Neural progenitor cell (in vitro differentiated cells): Measurements from ENCODE around the gene STK39. TPM values are rescaled to one million over a fixed set of nuclear protein-coding genes. Genes with fewer than 3 reads are reported as not detected.

Source experiments
- DNase-seq: peaks from one replicate; pipeline ENCODE4 v3.0.0-alpha.2; 2016; ENCODE audit warnings: low spot score
- H2AFZ ChIP-seq: fragments of 200-600 bp; sonication (generic); replicated peaks from 2 replicates; pipeline ENCODE4 v1.6.1; 2016; ENCODE audit warnings: antibody characterized with exemption
- H3F3A ChIP-seq: fragments of 200-600 bp; sonication (generic); 2 replicates; pipeline ENCODE4 v1.6.1; 2016; ENCODE audit warnings: antibody characterized with exemption, low read depth
- H3K27ac ChIP-seq: fragments of 200-600 bp; sonication (generic); 2 replicates; pipeline ENCODE4 v1.5.1; 2016; ENCODE audit warnings: mild to moderate bottlenecking
- H3K27me3 ChIP-seq: fragments of 200-600 bp; sonication (generic); 2 replicates; pipeline ENCODE4 v1.6.1; 2016; ENCODE audit warnings: mild to moderate bottlenecking, moderate library complexity
- H3K36me3 ChIP-seq: fragments of 200-600 bp; sonication (generic); 2 replicates; pipeline ENCODE4 v1.5.1; 2016
- H3K4me1 ChIP-seq: fragments of 200-600 bp; sonication (generic); 2 replicates; pipeline ENCODE4 v1.6.1; 2016; ENCODE audit warnings: mixed run types
- H3K4me2 ChIP-seq: fragments of 200-600 bp; sonication (generic); 2 replicates; pipeline ENCODE4 v1.6.1; 2016
- H3K4me3 ChIP-seq: fragments of 200-600 bp; sonication (generic); 2 replicates; pipeline ENCODE4 v1.5.1; 2016
- H3K79me2 ChIP-seq: fragments of 200-600 bp; sonication (generic); 2 replicates; pipeline ENCODE4 v1.6.1; 2016; ENCODE audit warnings: low read depth
- H3K9ac ChIP-seq: fragments of 200-600 bp; sonication (generic); 2 replicates; pipeline ENCODE4 v1.6.1; 2016
- H3K9me3 ChIP-seq: fragments of 200-600 bp; sonication (generic); 2 replicates; pipeline ENCODE4 v1.5.1; 2016; ENCODE audit warnings: low read depth
- H4K20me1 ChIP-seq: fragments of 200-600 bp; sonication (generic); 2 replicates; pipeline ENCODE4 v1.6.1; 2016; ENCODE audit warnings: low read depth
- H3K27ac Mint-ChIP-seq: 3 replicates; pipeline ENCODE4 v1.8.0; 2021; ENCODE audit warnings: mixed read lengths
- H3K27me3 Mint-ChIP-seq: 2 replicates; pipeline ENCODE4 v1.8.0; 2022; ENCODE audit warnings: low read depth, mild to moderate bottlenecking, inconsistent platforms, moderate library complexity, mixed read lengths; ENCODE audit not compliant: insufficient read depth
- H3K36me3 Mint-ChIP-seq: 3 replicates; pipeline ENCODE4 v1.8.0; 2021; ENCODE audit warnings: mixed read lengths
- H3K4me1 Mint-ChIP-seq: 3 replicates; pipeline ENCODE4 v1.8.0; 2021; ENCODE audit warnings: mixed read lengths
- H3K4me3 Mint-ChIP-seq: 3 replicates; pipeline ENCODE4 v1.8.0; 2021; ENCODE audit warnings: mild to moderate bottlenecking, moderate library complexity, mixed read lengths
- H3K9me3 Mint-ChIP-seq: 3 replicates; pipeline ENCODE4 v1.8.0; 2020; ENCODE audit warnings: mixed read lengths
- CTCF ChIP-seq: fragments of 200-600 bp; sonication (generic); IDR thresholded peaks from 2 replicates; pipeline ENCODE4 v1.5.1; 2017; ENCODE audit warnings: antibody characterized with exemption, mild to moderate bottlenecking
- EZH2 ChIP-seq: fragments of 200-600 bp; sonication (generic); IDR thresholded peaks from 2 replicates; pipeline ENCODE4 v1.6.1; 2017; ENCODE audit warnings: antibody characterized with exemption, mild to moderate bottlenecking, moderate library complexity
- EZH2phosphoT487 ChIP-seq: fragments of 200-600 bp; sonication (generic); IDR thresholded peaks from 2 replicates; pipeline ENCODE4 v1.6.1; 2017; ENCODE audit warnings: antibody characterized with exemption
- total RNA-seq: library from RNA; depleted of rRNA; stranded (reverse); fragments of >200 nt; gene quantifications from 2 replicates; pipeline ENCODE4 v1.2.3, GENCODE V29; 2015; ENCODE audit warnings: low replicate concordance

The STK39 gene
- total RNA-seq, 1 donor from 2014 or later, result 23.8 TPM

GRCh38 chr2:168189835-168190569, 57.4 kb downstream of the STK39 start:
- Histone ChIP-seq H2AFZ (no peak overlapping the region), H3K4me3 (no peak overlapping the region), H3K9ac (no peak overlapping the region), H3K27ac (no peak overlapping the region), H3K4me1 (peaks cover 73% of the 10 kb centered on the region), H4K20me1 (peaks cover 8% of the 10 kb centered on the region), H3K27me3 (no peaks in the 10 kb centered on the region), H3K4me2 (peak overlapping the region; percentile 18), H3K79me2 (no peaks in the 10 kb centered on the region), H3F3A (peaks cover 40% of the 10 kb centered on the region), H3K36me3 (no peaks in the 10 kb centered on the region), H3K9me3 (no peaks in the 10 kb centered on the region)
- DNase-seq, result no peak
- peaks cover 48% of the 10 kb centered on the region for H3K4me1 Mint-ChIP-seq
- no peak overlapping the region for H3K4me3 Mint-ChIP-seq
- peak overlapping the region; percentile 30 for H3K27ac Mint-ChIP-seq
- H3K36me3 Mint-ChIP-seq, result no peaks in the 10 kb centered on the region
- H3K9me3 Mint-ChIP-seq, result no peaks in the 10 kb centered on the region
- no peak for TF ChIP-seq EZH2phosphoT487
- TF ChIP-seq CTCF, result no peak
- no peak for TF ChIP-seq EZH2
- peaks cover 4% of the 10 kb centered on the region for H3K27me3 Mint-ChIP-seq

DNA sequence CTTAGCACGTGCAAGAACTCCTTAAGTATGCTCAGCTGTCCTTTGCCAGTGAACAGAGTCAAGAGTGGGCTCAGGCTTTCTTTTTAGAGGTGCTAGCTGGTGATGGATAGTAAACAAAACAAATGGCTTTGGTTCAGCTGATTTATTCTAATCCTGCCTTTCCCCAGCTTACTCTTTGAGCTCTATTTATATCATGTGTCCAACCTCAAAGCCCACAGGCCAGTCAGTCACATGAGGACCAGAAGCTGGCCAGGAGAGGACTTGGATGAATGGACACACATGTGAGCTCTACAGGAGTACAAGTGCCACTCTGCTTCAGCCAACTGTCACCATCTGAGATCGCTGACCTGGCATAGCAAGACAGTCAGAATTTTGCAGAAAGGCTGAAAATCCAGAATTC, 59.4 kb downstream of the STK39 start:
- Mint-ChIP-seq H3K27me3 (peaks cover 4% of the 10 kb centered on the region), H3K36me3 (no peaks in the 10 kb centered on the region), H3K4me1 (peaks cover 46% of the 10 kb centered on the region), H3K9me3 (no peaks in the 10 kb centered on the region), H3K4me3 (no peak overlapping the region), H3K27ac (no peak overlapping the region)
- Histone ChIP-seq H2AFZ (no peak overlapping the region), H4K20me1 (peaks cover 13% of the 10 kb centered on the region), H3K27ac (no peak overlapping the region), H3F3A (peaks cover 56% of the 10 kb centered on the region), H3K9me3 (no peaks in the 10 kb centered on the region), H3K4me3 (no peak overlapping the region), H3K9ac (no peak overlapping the region), H3K4me1 (peaks cover 85% of the 10 kb centered on the region), H3K4me2 (no peak overlapping the region), H3K36me3 (no peaks in the 10 kb centered on the region), H3K27me3 (no peaks in the 10 kb centered on the region), H3K79me2 (no peaks in the 10 kb centered on the region)
- no peak for TF ChIP-seq EZH2phosphoT487
- no peak for TF ChIP-seq CTCF
- no peak for TF ChIP-seq EZH2
- DNase-seq, result no peak

- no peak overlapping the region for H3K27ac Mint-ChIP-seq
- H3K4me1 ChIP-seq, result peaks cover 85% of the 10 kb centered on the region
These were observed 60.9 kb downstream of the STK39 start for GRCh38 chr2:168186452-168186851.

More at GRCh38 chr2:168186452-168186851, 60.9 kb downstream of the STK39 start:
- Mint-ChIP-seq H3K4me1 (peaks cover 33% of the 10 kb centered on the region), H3K4me3 (no peak overlapping the region), H3K36me3 (peaks cover 3% of the 10 kb centered on the region), H3K27me3 (peaks cover 6% of the 10 kb centered on the region), H3K9me3 (no peaks in the 10 kb centered on the region)
- peak; percentile 57 for DNase-seq
- TF ChIP-seq EZH2 (no peak), EZH2phosphoT487 (no peak), CTCF (no peak)
- H3K4me3 ChIP-seq, result no peak overlapping the region
- no peaks in the 10 kb centered on the region for H3K79me2 ChIP-seq
- H3K27me3 ChIP-seq, result no peaks in the 10 kb centered on the region
- no peaks in the 10 kb centered on the region for H3K36me3 ChIP-seq
- H2AFZ ChIP-seq, result no peak overlapping the region
- peaks cover 13% of the 10 kb centered on the region for H4K20me1 ChIP-seq
- no peaks in the 10 kb centered on the region for H3K9me3 ChIP-seq
- H3K4me2 ChIP-seq, result peak overlapping the region; percentile 71
- H3K27ac ChIP-seq, result peak overlapping the region; percentile 85
- peaks cover 55% of the 10 kb centered on the region for H3F3A ChIP-seq
- no peak overlapping the region for H3K9ac ChIP-seq
